Measurements from ENCODE around the gene HAUS1.
A peak's percentile ranks its signal among the peaks of the same experiment; 100 is the strongest.

HAUS1 gene

GRCh38 chr18:46097431-46097800 is 6.8 kb upstream of the HAUS1 start:
- Histone ChIP-seq H3K4me3 (ENCODE audit: low read depth, low read length) (peak overlapping the region; percentile 100), H3K27me3 (replicated peaks) (no peaks in the 10 kb centered on the region), H3K36me3 (replicated peaks) (peaks cover 26% of the 10 kb centered on the region), H3K27ac (peak overlapping the region; percentile 88)
- in situ Hi-C loops (cut with HindIII; ENCODE audit: low pct_ligation_motif_present, low sequenced_read_pairs) = loop anchor here (25.0 kb wide), 1 partner anchor 185 kb away; no protein-coding TSS in a partner anchor
- no peak for DNase-seq
- TF ChIP-seq CTCF (IDR thresholded peaks at IDR 0.05; ENCODE audit: low read depth, low read length, missing control alignments) = no peak

GRCh38 chr18:46097801-46098615 is 6.2 kb upstream of the HAUS1 start, which contains the start of gene ATP5F1A:
TSS of gene ATP5F1A (minus strand) at chr18:46098296. CDS start at chr18:46098231, 65 bp downstream.
- Histone ChIP-seq H3K4me3 (ENCODE audit: low read depth, low read length) (peak within 1 kb of the TSS; percentile 100), H3K27me3 (replicated peaks) (no peaks in the 10 kb centered on the region), H3K36me3 (replicated peaks) (peaks cover 23% of the 10 kb centered on the region), H3K27ac (peak within 1 kb of the TSS; percentile 88)
- in situ Hi-C loops (cut with HindIII; ENCODE audit: low pct_ligation_motif_present, low sequenced_read_pairs) = loop anchor here (25.0 kb wide), 1 partner anchor 186 kb away; no protein-coding TSS in a partner anchor
- peak; percentile 84 for DNase-seq
- TF ChIP-seq CTCF (IDR thresholded peaks at IDR 0.05; ENCODE audit: low read depth, low read length, missing control alignments) = no peak

- H3K4me3 ChIP-seq (ENCODE audit: low read depth, low read length) = peak overlapping the region; percentile 100
- peak overlapping the region; percentile 88 for H3K27ac ChIP-seq
- no peaks in the 10 kb centered on the region for H3K27me3 ChIP-seq (replicated peaks)
- no peak for DNase-seq
- peaks cover 18% of the 10 kb centered on the region for H3K36me3 ChIP-seq (replicated peaks)
- TF ChIP-seq CTCF (IDR thresholded peaks at IDR 0.05; ENCODE audit: low read depth, low read length, missing control alignments) = no peak
- in situ Hi-C loops (cut with HindIII; ENCODE audit: low pct_ligation_motif_present, low sequenced_read_pairs) = loop anchor here (25.0 kb wide), 1 partner anchor 186 kb away; no protein-coding TSS in a partner anchor
Measured at GRCh38 chr18:46098616-46098933, 5.6 kb upstream of the HAUS1 start.

- in situ Hi-C loops (cut with HindIII; ENCODE audit: low pct_ligation_motif_present, low sequenced_read_pairs) = loop anchor here (25.0 kb wide), 1 partner anchor 187 kb away; no protein-coding TSS in a partner anchor
- Histone ChIP-seq H3K4me3 (ENCODE audit: low read depth, low read length) (no peak overlapping the region), H3K27ac (no peak overlapping the region), H3K27me3 (replicated peaks) (no peaks in the 10 kb centered on the region), H3K36me3 (replicated peaks) (peaks cover 9% of the 10 kb centered on the region)
- TF ChIP-seq CTCF (IDR thresholded peaks at IDR 0.05; ENCODE audit: low read depth, low read length, missing control alignments) = no peak
- DNase-seq = no peak
Measured at GRCh38 chr18:46099463-46099862, 4.7 kb upstream of the HAUS1 start.

- DNase-seq = no peak
- Histone ChIP-seq H3K4me3 (ENCODE audit: low read depth, low read length) (no peak overlapping the region), H3K36me3 (replicated peaks) (peaks cover 2% of the 10 kb centered on the region), H3K27ac (no peak overlapping the region), H3K27me3 (replicated peaks) (no peaks in the 10 kb centered on the region)
- in situ Hi-C loops (cut with HindIII; ENCODE audit: low pct_ligation_motif_present, low sequenced_read_pairs) = no loop called here
- no peak for TF ChIP-seq CTCF (IDR thresholded peaks at IDR 0.05; ENCODE audit: low read depth, low read length, missing control alignments)
Measured at GRCh38 chr18:46109386-46109785, 5.2 kb downstream of the HAUS1 start.

Measured in brain microvascular endothelial cell (primary cell).